Measurements from ENCODE around the gene POU3F4.

Gene POU3F4

DNA sequence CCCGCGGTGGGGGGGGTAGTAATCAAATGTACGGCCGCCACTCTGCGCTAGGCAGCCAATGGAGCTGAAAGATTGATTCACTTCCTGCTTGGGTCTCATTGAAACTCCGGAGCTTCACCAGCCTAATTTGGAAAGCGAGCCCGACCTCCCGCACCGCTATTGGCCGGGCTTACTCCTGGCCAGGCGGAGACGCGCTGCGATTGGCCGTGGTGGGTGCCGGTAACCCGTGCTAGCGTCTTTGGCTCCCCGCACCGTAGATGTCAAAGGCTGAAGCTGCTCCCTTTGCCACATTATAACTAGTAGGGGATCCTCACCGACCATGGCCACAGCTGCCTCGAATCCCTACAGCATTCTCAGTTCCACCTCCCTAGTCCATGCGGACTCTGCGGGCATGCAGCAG lies at the start of gene POU3F4:
TSS of gene POU3F4 (plus strand) at position 285 of the 400 bp plus-strand sequence. CDS start at position 320, 35 bp downstream.
- no peak for DNase-seq (ENCODE audit: extremely low spot score, insufficient read length, low read depth)
- FAIRE-seq = no peak

DNA sequence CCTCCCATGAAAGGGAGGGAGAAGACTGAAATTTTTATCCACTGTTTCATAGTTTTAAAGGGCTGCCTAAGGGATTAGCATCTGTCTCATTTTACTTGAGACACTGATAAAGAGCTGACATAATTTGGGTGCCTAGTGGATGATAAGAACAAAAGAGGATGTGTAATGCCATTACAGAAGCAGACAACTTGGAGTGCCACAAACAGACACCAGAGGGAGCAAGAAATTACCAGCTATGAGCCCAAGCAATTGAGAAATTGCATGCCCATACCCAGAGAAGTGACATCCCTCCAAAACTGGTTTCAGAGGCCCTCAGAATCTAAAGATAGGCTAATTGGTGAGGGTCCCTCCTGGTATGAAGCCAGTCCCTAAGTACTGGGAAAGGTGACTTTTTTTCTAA lies 38.5 kb upstream of the POU3F4 start:
- FAIRE-seq = no peak
- DNase-seq (ENCODE audit: extremely low spot score, insufficient read length, low read depth) = no peak

DNA sequence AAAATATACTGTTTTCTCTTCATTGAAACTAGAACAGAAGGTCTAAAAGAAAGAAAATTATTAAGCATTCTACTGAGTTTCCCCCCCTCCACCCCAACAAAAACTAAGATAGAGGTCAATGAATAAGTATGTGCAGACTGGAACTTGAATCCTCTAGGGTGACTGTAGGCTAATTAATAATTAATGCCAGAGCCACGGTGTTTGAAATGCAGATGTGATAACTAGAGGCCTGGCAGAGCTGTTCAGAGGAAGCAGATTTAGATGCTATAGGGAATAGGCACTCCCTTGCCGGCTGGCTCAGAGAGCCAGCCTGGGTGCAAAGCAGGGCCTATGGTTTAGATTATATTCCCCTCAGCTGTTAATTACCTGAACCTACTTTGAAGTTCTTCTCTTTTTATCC lies 12.2 kb upstream of the POU3F4 start:
- DNase-seq (ENCODE audit: extremely low spot score, insufficient read length, low read depth) (no peak), FAIRE-seq (no peak)

DNA sequence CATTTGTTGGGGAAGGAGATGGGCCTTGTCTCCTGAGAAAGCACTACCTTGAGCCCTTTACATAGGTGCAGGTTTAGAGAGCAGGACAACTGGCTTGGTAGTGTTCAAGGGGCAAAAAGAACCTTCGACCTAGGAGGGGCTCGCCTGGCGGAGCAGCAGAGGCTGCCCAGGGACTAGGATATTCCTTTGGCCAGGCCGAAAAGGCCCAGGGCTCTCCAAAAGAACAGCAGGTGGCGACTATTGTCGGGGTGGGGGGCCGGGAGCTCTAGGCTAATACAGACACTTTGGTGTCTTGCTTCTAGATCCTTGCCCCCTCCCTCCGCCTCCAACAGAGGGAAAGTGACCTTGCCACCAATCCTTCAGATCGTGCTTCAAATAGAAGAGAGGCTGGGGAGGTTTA lies 7.1 kb upstream of the POU3F4 start:
- DNase-seq (ENCODE audit: extremely low spot score, insufficient read length, low read depth) (no peak), FAIRE-seq (no peak)

DNA sequence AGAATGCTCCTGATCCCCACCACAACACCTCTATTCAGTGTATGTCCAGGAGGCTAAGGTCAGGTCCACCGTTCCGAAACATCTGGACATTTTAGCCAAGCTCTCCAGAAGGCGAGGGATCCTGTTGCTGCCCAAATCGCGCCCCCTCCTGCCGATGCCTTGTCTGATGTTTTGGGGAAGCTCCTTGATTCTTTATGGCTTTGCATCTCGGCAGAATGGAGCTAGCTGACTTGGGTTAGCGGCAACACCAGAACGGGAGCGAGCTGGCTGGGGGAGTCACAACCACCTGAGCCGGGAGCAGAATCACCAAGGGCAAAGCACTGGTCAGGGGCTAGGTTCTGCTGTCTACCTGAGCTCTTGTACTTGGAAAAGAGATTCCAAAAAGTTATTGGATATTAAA lies 6.6 kb upstream of the POU3F4 start:
- FAIRE-seq (no peak), DNase-seq (ENCODE audit: extremely low spot score, insufficient read length, low read depth) (no peak)

DNA sequence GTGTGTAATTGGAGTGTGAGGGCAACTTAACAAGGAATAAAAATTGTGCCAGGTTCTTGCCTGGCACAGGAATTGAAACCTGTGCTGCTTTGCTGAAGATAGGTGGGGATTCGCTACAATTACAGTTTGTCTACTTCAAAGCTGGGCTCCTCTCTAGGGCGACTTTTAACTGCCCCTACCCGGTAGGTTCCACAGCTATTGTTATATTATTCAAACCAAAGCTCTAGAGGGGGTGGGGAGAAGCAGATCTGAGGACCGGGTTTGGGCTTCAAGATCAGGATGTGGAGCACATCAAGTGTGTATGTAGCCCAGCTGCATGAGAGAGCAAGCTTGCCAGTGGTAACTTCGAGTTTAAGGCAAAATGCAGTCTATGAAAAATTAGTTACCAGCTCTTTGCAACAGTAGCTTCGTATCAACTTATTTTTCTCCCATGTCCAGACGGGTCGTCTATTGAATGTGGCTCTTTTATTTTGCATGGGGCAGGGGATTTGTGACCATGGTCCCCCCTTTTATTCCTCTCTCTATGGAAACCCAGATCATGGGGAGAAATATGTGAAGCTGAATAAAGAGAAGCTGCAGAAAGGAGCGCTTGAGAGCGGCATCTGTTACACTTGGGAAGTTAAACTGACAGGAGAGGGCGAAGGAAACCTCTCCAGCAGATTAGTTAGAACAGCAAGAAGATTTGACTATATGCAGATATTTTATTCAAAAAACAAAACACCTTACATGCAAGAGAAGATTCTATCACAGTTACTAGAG lies 3.2 kb upstream of the POU3F4 start:
- DNase-seq (ENCODE audit: extremely low spot score, insufficient read length, low read depth) (no peak), FAIRE-seq (no peak)

DNA sequence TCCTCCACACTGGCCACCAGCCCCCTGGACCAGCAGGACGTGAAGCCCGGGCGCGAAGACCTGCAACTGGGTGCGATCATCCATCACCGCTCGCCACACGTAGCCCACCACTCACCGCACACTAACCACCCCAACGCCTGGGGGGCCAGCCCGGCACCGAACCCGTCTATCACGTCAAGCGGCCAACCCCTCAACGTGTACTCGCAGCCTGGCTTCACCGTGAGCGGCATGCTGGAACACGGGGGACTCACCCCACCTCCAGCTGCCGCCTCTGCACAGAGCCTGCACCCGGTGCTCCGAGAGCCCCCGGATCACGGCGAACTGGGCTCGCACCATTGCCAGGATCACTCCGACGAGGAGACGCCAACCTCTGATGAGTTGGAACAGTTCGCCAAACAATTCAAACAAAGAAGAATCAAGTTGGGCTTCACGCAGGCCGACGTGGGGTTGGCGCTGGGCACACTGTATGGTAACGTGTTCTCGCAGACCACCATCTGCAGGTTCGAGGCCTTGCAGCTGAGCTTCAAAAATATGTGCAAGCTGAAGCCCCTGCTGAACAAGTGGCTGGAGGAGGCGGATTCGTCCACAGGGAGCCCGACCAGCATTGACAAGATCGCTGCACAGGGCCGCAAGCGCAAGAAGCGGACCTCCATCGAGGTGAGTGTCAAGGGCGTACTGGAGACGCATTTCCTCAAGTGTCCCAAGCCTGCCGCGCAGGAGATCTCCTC lies 600 bp downstream of the POU3F4 start:
- FAIRE-seq (no peak), DNase-seq (ENCODE audit: extremely low spot score, insufficient read length, low read depth) (no peak)

DNA sequence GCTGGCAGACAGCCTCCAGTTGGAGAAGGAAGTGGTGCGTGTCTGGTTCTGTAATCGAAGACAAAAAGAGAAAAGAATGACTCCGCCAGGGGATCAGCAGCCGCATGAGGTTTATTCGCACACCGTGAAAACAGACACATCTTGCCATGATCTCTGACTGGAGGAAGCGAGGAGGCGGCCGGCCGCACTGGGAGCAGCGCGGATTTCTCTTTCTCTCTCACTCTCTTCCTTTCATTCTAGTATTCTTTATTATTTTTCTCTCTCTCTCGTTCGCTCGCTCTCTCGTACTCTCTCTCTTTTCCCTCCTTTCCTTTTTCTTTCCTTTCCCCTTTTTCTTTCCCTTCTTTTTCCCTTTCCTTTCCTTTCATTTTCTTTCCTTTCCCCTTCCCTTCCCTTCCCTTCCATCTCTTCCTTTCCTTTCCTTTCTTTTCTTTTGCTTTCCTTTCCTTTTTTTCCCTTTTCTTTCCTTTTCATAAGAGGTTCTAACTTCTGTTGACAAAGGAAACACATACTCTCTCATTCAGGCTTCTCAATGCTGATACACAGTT lies 1.2 kb downstream of the POU3F4 start:
- FAIRE-seq (no peak), DNase-seq (ENCODE audit: extremely low spot score, insufficient read length, low read depth) (no peak)

DNA sequence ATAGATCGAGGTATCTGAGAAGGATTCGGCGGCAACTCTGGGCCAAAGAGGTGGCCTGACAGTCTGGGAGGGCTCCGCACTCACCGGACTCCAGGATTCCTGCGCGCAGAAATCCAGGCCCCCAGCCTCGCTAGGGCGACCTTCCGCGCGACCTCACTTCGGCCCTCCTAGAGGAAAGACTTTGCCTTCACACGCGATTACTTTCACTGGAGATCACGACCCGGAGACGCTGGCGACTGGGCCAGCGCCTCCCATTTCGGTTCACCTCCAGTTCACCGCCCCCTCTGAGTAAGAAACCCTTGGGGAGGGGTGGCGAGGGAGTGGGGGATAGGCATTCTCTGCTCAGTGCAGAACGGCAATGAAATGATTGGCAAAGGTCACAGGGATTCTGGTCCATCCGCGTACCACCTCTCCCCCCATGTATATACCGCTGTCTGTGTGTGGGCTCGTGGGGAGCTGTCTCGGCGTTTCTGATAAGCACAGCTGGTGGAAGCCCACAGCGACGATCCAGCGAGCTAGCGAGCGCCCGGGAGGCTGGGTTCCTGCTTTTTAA lies 2.5 kb downstream of the POU3F4 start:
- FAIRE-seq (no peak), DNase-seq (ENCODE audit: extremely low spot score, insufficient read length, low read depth) (no peak)

DNA sequence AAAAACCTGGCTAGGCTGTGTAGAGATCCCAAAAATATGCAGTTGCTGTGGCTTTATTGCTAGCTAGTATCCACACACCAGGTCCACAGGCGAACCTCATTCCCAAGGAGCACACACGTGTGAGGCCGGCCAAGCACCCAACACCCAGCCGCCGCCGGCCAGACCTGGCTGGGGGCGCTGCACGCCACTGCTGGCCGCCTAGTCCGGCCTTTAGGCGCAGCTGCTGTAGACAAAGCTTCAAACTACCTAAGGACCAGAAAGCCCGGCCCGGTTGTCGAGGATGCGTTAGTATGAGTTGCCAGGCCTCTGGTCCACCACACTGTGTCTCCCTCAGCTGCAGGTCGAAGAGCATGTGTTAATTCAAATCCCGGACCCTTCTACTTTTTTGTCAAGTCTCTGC lies 3.1 kb downstream of the POU3F4 start:
- no peak for FAIRE-seq
- DNase-seq (ENCODE audit: extremely low spot score, insufficient read length, low read depth) = no peak

DNA sequence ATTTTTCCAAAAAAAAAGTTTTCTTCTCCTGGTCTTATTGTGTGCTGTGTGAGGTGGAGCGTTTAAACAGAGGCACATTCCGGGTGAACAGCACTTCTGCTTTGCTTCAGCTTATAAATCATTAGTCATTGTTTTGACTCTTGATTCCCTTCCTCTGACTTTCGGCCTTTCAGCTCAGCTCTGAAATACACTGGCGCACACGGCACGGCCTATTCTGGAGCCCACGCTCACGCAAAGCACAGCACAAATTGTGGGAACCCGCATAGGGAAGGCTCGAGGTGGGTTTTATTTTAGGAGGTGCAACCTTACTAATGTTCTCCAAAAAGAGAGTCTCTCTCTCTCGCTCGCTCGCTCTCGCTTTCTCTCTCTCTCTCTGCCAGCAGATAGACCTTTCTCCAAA lies 4.0 kb downstream of the POU3F4 start:
- no peak for FAIRE-seq
- DNase-seq (ENCODE audit: extremely low spot score, insufficient read length, low read depth) = no peak

DNA sequence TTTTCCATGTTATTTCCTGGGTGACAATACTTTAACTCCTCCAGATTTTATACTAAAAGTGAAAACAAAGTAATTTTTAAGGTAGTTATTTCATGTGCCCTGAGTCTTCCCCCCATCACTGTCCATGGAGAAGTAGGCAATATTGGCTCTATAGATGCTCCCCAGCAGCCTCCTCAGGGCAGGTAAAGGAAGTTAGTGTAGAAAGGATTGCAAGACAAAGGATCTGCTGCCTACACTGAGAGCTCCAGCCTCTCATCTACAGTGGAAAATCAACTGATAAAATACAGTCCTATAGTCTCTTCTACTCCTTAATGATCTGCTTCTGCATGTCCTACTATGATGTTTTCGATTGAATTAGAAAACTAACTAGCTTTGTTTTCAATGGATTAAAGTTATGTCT lies 8.5 kb downstream of the POU3F4 start:
- no peak for DNase-seq (ENCODE audit: extremely low spot score, insufficient read length, low read depth)
- no peak for FAIRE-seq

DNA sequence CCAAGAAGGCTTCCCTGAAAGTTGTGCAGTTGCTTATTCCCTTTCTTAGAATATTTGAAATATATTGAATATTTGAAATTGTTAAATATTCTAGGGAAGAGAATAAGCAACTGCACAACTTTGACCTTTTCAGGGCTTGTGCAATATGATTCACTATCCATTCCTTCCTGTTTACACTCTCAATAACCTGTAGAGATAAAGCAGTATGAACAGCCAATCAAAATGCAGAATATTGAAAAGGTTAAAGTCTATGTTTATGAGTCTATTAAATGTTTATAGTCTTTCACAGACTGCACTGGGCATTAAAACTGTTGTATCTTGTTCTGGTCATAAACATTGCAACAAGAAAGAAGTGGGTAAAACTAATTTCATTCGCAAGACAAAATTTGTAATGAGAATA lies 13.8 kb downstream of the POU3F4 start:
- no peak for FAIRE-seq

DNA sequence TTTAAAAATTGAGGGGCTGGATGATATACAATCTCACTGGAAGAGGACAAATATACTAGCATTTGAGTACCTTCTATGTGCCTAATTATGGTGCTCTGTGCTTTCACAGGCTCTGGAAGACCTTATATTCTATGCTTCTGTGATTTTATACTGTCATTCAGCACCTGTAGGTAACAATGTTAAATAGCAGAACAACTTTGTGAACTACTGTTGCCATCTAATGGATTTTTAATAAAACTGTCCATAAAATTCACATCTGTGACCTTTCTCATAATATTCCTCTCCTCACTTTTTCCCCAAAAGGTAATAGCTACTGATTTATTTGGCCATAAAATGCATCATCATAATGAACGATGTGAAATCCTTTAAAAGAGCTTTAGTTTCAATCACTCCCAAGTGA lies 21.9 kb downstream of the POU3F4 start:
- no peak for DNase-seq (ENCODE audit: extremely low spot score, insufficient read length, low read depth)
- no peak for FAIRE-seq

More for the DNA sequence above, 13.8 kb downstream of the POU3F4 start:
- DNase-seq (ENCODE audit: extremely low spot score, insufficient read length, low read depth) = no peak

DNA sequence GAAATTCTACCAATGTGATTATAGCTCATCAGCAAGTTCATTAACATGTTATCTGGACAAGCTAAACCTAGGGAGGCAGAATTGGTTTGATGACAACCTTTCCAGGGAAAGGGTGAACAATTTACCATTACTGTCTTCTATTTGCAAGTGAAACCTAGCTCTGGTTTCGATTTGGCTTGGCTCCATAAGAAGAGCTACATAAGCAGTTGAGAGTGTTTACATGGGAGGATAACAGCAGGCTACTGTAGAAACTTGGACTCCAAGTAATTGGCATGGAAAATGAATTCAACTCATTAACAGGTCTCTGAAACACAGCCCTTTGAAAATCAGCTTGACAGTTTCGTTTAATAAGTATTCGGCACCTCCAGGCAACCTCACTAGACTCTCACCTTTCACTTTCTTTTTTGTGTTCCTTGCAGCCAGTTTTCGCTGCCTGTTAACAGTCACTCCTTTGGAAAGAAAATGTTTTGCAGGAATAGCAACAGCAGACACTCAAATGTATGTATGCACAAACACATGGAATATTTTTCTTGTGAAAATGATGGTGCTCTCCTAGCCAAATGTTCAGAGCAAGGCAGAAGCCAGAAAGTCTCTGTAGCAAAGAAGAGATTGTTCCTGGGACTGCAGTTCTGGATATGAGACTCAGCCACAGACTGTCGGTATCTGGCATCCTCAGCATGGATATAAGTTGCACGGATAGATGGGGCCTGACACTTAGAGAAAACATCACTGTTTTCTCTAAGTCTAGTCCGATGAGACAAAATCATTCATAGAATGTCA lies 27.5 kb downstream of the POU3F4 start:
- FAIRE-seq = peak; percentile 75
- no peak for DNase-seq (ENCODE audit: extremely low spot score, insufficient read length, low read depth)
